HFFc6 (cell line): Measurements from ENCODE around the gene VPS39. TPM values are rescaled to one million over a fixed set of nuclear protein-coding genes. Genes with fewer than 3 reads are reported as not detected.

ENCODE experiments used
- DNase-seq: peaks from one replicate; pipeline ENCODE4 v3.0.0-alpha.2; 2018
- H3K27ac Mint-ChIP-seq: 2 replicates; pipeline ENCODE4 v1.8.0; 2020; ENCODE audit warnings: mild to moderate bottlenecking, mixed read lengths
- H3K27me3 Mint-ChIP-seq: 2 replicates; pipeline ENCODE4 v1.8.0; 2021; ENCODE audit warnings: mild to moderate bottlenecking, moderate library complexity, mixed read lengths; ENCODE audit not compliant: insufficient read depth
- H3K36me3 Mint-ChIP-seq: 2 replicates; pipeline ENCODE4 v1.8.0; 2021; ENCODE audit warnings: low read depth, mixed read lengths
- H3K4me1 Mint-ChIP-seq: 2 replicates; pipeline ENCODE4 v1.8.0; 2020; ENCODE audit warnings: low read depth, mixed read lengths
- H3K4me3 Mint-ChIP-seq: 2 replicates; pipeline ENCODE4 v1.8.0; 2020; ENCODE audit warnings: mild to moderate bottlenecking, moderate library complexity, mixed read lengths
- H3K9me3 Mint-ChIP-seq: 2 replicates; pipeline ENCODE4 v1.8.0; 2020; ENCODE audit warnings: mild to moderate bottlenecking, mixed read lengths
- total RNA-seq, 6 experiments: library from RNA; stranded (reverse); fragmentation: NEBNext Ultra II Directional; extraction: Animal tissue kit (Norgen Biotek cat#: 25700); gene quantifications; 2 replicates in 1 of 6; 3 replicates in 5 of 6; pipeline ENCODE4 v1.2.3, GENCODE V29; 2021
- TF ChIP-seq, protein P1 (sequence below): fragments of 200-600 bp; sonication (generic); IDR thresholded peaks from 2 replicates; pipeline ENCODE4 v1.5.0; 2021; ENCODE audit warnings: antibody characterized with exemption, mild to moderate bottlenecking

VPS39 gene
- total RNA-seq, 6 experiments from 2014 or later, result 51.1 to 58.5 (median 52.8) TPM

DNA sequence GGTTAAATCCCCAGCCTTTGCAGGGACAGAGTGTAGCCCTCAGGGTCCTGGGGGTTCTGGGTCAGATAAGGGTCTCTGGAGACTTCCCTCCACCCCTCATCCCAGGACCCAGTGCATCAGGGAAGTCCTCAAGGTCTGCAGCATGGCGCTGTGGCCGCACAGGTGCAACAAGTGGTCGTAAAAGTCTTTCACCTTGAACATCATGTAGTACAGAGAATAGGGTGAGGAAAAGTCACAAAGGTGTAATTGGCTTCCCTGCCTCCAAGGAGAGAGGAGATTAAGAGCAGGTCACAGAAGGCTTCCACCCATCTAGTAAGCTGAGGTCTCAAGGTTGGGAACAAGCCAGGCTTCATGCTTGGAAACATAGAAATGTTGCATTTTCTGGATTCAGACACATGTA is 84.6 kb downstream of the VPS39 start:
- Mint-ChIP-seq H3K27ac (no peak overlapping the region), H3K36me3 (no peaks in the 10 kb centered on the region), H3K4me3 (no peak overlapping the region), H3K9me3 (no peaks in the 10 kb centered on the region), H3K4me1 (no peaks in the 10 kb centered on the region), H3K27me3 (peaks cover 37% of the 10 kb centered on the region)
- DNase-seq, result no peak
- TF ChIP-seq, protein P1, sequence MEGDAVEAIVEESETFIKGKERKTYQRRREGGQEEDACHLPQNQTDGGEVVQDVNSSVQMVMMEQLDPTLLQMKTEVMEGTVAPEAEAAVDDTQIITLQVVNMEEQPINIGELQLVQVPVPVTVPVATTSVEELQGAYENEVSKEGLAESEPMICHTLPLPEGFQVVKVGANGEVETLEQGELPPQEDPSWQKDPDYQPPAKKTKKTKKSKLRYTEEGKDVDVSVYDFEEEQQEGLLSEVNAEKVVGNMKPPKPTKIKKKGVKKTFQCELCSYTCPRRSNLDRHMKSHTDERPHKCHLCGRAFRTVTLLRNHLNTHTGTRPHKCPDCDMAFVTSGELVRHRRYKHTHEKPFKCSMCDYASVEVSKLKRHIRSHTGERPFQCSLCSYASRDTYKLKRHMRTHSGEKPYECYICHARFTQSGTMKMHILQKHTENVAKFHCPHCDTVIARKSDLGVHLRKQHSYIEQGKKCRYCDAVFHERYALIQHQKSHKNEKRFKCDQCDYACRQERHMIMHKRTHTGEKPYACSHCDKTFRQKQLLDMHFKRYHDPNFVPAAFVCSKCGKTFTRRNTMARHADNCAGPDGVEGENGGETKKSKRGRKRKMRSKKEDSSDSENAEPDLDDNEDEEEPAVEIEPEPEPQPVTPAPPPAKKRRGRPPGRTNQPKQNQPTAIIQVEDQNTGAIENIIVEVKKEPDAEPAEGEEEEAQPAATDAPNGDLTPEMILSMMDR, result no peak

DNA sequence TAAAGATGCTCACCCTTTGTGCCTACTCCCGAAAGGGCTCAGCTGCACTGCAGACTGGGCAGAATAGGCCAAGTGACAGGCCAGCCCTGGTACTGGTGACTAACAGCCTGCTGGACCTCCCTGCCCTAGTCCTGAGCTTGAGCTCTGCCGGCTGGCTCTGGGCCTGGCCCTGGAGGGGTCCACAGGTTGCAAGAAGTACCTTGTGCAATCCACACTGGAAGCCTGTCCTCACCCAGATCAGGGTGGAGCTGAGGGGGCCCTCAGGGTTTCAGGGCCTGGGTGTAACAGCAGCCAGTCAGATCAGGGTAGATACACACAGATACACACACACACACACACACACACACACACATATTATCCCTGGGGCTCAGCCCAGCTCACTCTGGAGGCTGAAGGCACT is 86.4 kb downstream of the VPS39 start:
- Mint-ChIP-seq H3K9me3 (no peaks in the 10 kb centered on the region), H3K27ac (no peak overlapping the region), H3K36me3 (no peaks in the 10 kb centered on the region), H3K4me3 (no peak overlapping the region), H3K27me3 (peaks cover 39% of the 10 kb centered on the region), H3K4me1 (no peaks in the 10 kb centered on the region)
- DNase-seq, result no peak
- TF ChIP-seq, protein P1, result no peak

- Mint-ChIP-seq H3K4me1 (no peaks in the 10 kb centered on the region), H3K9me3 (peaks cover 5% of the 10 kb centered on the region), H3K4me3 (no peak overlapping the region), H3K27ac (no peak overlapping the region), H3K27me3 (peaks cover 39% of the 10 kb centered on the region), H3K36me3 (no peaks in the 10 kb centered on the region)
- no peak for DNase-seq
- TF ChIP-seq, protein P1, result no peak
Measured at GRCh38 chr15:42121021-42121420, 87.1 kb downstream of the VPS39 start.

DNA sequence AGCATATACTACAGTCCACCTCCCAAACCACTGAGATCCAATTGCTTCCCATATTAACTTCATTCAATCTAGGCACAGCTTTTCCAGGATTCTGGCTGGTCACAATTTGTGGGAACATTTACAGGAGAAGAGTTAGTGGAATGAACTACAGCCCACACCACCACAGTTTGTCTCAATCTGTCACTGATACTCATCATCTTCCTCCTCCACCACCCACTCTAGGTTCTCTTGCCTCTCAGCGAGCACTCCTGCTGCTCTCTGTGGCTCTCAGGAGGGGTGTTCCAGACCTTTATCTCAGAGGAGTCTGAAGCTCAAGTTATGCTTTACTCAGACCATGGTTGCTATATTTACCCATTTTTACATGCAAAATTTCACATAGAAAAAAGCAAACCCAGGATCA is 87.8 kb downstream of the VPS39 start:
- TF ChIP-seq, protein P1, result no peak
- Mint-ChIP-seq H3K9me3 (peaks cover 5% of the 10 kb centered on the region), H3K27me3 (peaks cover 39% of the 10 kb centered on the region), H3K27ac (no peak overlapping the region), H3K4me1 (no peaks in the 10 kb centered on the region), H3K4me3 (no peak overlapping the region), H3K36me3 (no peaks in the 10 kb centered on the region)
- no peak for DNase-seq

GRCh38 chr15:42119446-42119760 is 88.7 kb downstream of the VPS39 start:
- Mint-ChIP-seq H3K4me1 (no peaks in the 10 kb centered on the region), H3K4me3 (no peak overlapping the region), H3K27me3 (peaks cover 36% of the 10 kb centered on the region), H3K27ac (no peak overlapping the region), H3K36me3 (no peaks in the 10 kb centered on the region), H3K9me3 (peaks cover 5% of the 10 kb centered on the region)
- TF ChIP-seq, protein P1, result no peak
- no peak for DNase-seq
